Thyroid gland (tissue), 4 donors: ENCODE results near the gene TSPAN4. TPM values are rescaled to one million over a fixed set of nuclear protein-coding genes. Genes with fewer than 3 reads are reported as not detected.

Experiments
- DNase-seq, 2 donors: peaks; one replicate each; pipeline ENCODE4 v3.0.0-alpha.2; 2019
- H3K27ac ChIP-seq, 3 donors: fragments of 200-600 bp; sonication (generic); 1 replicate in 2 of 3; 2 replicates in 1 of 3; pipeline ENCODE4 v1.5.1; 2016 to 2019; ENCODE audit warnings: mild to moderate bottlenecking in 1 of 3, moderate library complexity in 1 of 3
- H3K27me3 ChIP-seq: fragments of 200-600 bp; sonication (generic); one replicate; pipeline ENCODE4 v1.5.1; 2019
- H3K36me3 ChIP-seq, 2 donors: fragments of 200-600 bp; sonication (generic); one replicate each; pipeline ENCODE4 v1.5.1; 2016 to 2019
- H3K4me1 ChIP-seq, 2 donors: fragments of 200-600 bp; sonication (generic); one replicate each; pipeline ENCODE4 v1.5.1; 2017 to 2019
- H3K4me3 ChIP-seq, 3 donors: fragments of 200-600 bp; sonication (generic); replicated peaks in 1 of 3; 1 replicate in 2 of 3; 2 replicates in 1 of 3; pipeline ENCODE4 v1.5.1; 2016; ENCODE audit warnings: mild to moderate bottlenecking in 1 of 3
- H3K9me3 ChIP-seq: fragments of 200-600 bp; sonication (generic); one replicate; pipeline ENCODE4 v1.5.1; 2017
- CTCF ChIP-seq, 6 experiments: fragments of 200-600 bp in 3 of 6; fragments of 450-650 bp in 3 of 6; sonication (generic) in 3 of 6; IDR thresholded peaks; one replicate each; pipeline ENCODE4 v1.5.1; 2016 to 2019; ENCODE audit warnings: antibody characterized with exemption in 6 of 6, mild to moderate bottlenecking in 2 of 6, inconsistent platforms in 1 of 6, moderate library complexity in 1 of 6
- POLR2A ChIP-seq, 2 donors: fragments of 450-650 bp; IDR thresholded peaks; one replicate each; pipeline ENCODE4 v1.6.1; 2017; ENCODE audit warnings: antibody characterized with exemption in 2 of 2, mild to moderate bottlenecking in 2 of 2, moderate library complexity in 1 of 2
- WGBS, 2 donors: methylation state at CpG; one replicate each; pipeline ENCODE4 v1.1.5; 2017; 5-methylcytosine and 5-hydroxymethylcytosine counted together
- intact Hi-C: fragments of 100-400 bp; cut with DNase I; formaldehyde crosslinking; loops from one replicate; pipeline ENCODE4 v1.15.1; 2023
- total RNA-seq, 4 donors: library from RNA; depleted of rRNA; stranded (reverse); fragments of >200 nt; gene quantifications; one replicate each; pipeline ENCODE4 v1.2.3, GENCODE V29; 2016

Gene TSPAN4
- total RNA-seq, 4 donors from 2014 or later: 86.1 to 127 (median 107) TPM

- TF ChIP-seq POLR2A (IDR thresholded peaks at IDR 0.05) (no peak), CTCF (IDR thresholded peaks at IDR 0.05) (no peak)
- WGBS, 2 donors: 86 to 97% methylated on average over 6 to 17 of the region's 20 CpGs
- Histone ChIP-seq H3K4me3 (no peak overlapping the region), H3K4me1 (peaks cover 12 to 19% of the 10 kb centered on the region in 2 donors), H3K36me3 (no peaks in the 10 kb centered on the region), H3K9me3 (no peaks in the 10 kb centered on the region), H3K27me3 (no peaks in the 10 kb centered on the region), H3K27ac (no peak overlapping the region)
- no peak for DNase-seq
- intact Hi-C loops: no loop called here
Observed at GRCh38 chr11:854601-855329, 12.1 kb downstream of the TSPAN4 start.

- Histone ChIP-seq H3K4me3 (no peak overlapping the region), H3K9me3 (no peaks in the 10 kb centered on the region), H3K27me3 (no peaks in the 10 kb centered on the region), H3K4me1 (peaks cover 10 to 16% of the 10 kb centered on the region in 2 donors), H3K36me3 (no peaks in the 10 kb centered on the region), H3K27ac (no peak overlapping the region)
- TF ChIP-seq POLR2A (IDR thresholded peaks at IDR 0.05) (no peak), CTCF (IDR thresholded peaks at IDR 0.05) (no peak)
- intact Hi-C loops: no loop called here
- DNase-seq: no peak
- WGBS, 2 donors: 78 to 91% methylated on average over 5 to 7 of the region's 7 CpGs
Observed at GRCh38 chr11:855330-855674, 12.7 kb downstream of the TSPAN4 start.

- intact Hi-C loops: no loop called here
- H3K4me3 ChIP-seq: no peak overlapping the region
- H3K4me1 ChIP-seq: peaks cover 5 to 11% of the 10 kb centered on the region in 2 donors
- WGBS, 2 donors: 92% methylated on average over 5 of the region's 12 CpGs; no CpG with 5 or more reads in 1 of the 2 donors
- no peaks in the 10 kb centered on the region for H3K27me3 ChIP-seq
- no peaks in the 10 kb centered on the region for H3K9me3 ChIP-seq
- H3K36me3 ChIP-seq: no peaks in the 10 kb centered on the region
- DNase-seq: no peak
- TF ChIP-seq POLR2A (IDR thresholded peaks at IDR 0.05): no peak
- H3K27ac ChIP-seq: no peak overlapping the region
Observed at GRCh38 chr11:855796-856195, 13.1 kb downstream of the TSPAN4 start.

GRCh38 chr11:856397-856796 lies 13.7 kb downstream of the TSPAN4 start:
- no peaks in the 10 kb centered on the region for H3K27me3 ChIP-seq
- DNase-seq: no peak

GRCh38 chr11:858053-858761 lies 15.6 kb downstream of the TSPAN4 start:
- no peaks in the 10 kb centered on the region for H3K9me3 ChIP-seq
- H3K36me3 ChIP-seq: peaks cover 0 to 4% of the 10 kb centered on the region in 2 donors
- DNase-seq: no peak
- intact Hi-C loops: no loop called here
- no peak overlapping the region for H3K27ac ChIP-seq
- TF ChIP-seq POLR2A (IDR thresholded peaks at IDR 0.05) (no peak), CTCF (IDR thresholded peaks at IDR 0.05) (no peak)
- 84 to 87% methylated on average over 18 to 20 of the region's 27 CpGs for WGBS, 2 donors
- peaks cover 5% of the 10 kb centered on the region in 2 donors for H3K4me1 ChIP-seq
- H3K4me3 ChIP-seq: no peak overlapping the region
- H3K27me3 ChIP-seq: no peaks in the 10 kb centered on the region

More at GRCh38 chr11:856397-856796, 13.7 kb downstream of the TSPAN4 start:
- 92 to 94% methylated on average over 5 of the region's 8 CpGs for WGBS, 2 donors
- no peak overlapping the region for H3K27ac ChIP-seq
- TF ChIP-seq POLR2A (IDR thresholded peaks at IDR 0.05) (no peak), CTCF (IDR thresholded peaks at IDR 0.05) (no peak)
- peaks cover 5% of the 10 kb centered on the region in 2 donors for H3K4me1 ChIP-seq
- no peak overlapping the region for H3K4me3 ChIP-seq
- no peaks in the 10 kb centered on the region for H3K36me3 ChIP-seq
- intact Hi-C loops: no loop called here
- no peaks in the 10 kb centered on the region for H3K9me3 ChIP-seq
